Measurements from ENCODE around the gene PKMYT1. TPM values are rescaled to one million over a fixed set of nuclear protein-coding genes. Genes with fewer than 3 reads are reported as not detected.

PKMYT1 gene
- total RNA-seq, 1 donor from 2014 or later = 107 TPM

GRCh38 chr16:2966043-2966807 lies 14.0 kb downstream of the PKMYT1 start:
- H3K4me3 ChIP-seq (ENCODE audit: low read depth, low read length) = no peak overlapping the region
- DNase-seq (ENCODE audit: low read depth) = no peak
- no peak for TF ChIP-seq CTCF (conservative IDR thresholded peaks at IDR 0.05; ENCODE audit: low read depth, low read length)

- DNase-seq (ENCODE audit: low read depth) = no peak
- no peak for TF ChIP-seq CTCF (conservative IDR thresholded peaks at IDR 0.05; ENCODE audit: low read depth, low read length)
- peak overlapping the region; percentile 44 for H3K4me3 ChIP-seq (ENCODE audit: low read depth, low read length)
Observed at GRCh38 chr16:2964475-2965336, 15.5 kb downstream of the PKMYT1 start.

GRCh38 chr16:2963723-2964474 lies 16.3 kb downstream of the PKMYT1 start, which contains the start of gene KREMEN2:
Gene KREMEN2, plus strand, starts transcription at chr16:2964275. Its CDS starts 246 bp downstream, at chr16:2964521.
- no peak for DNase-seq (ENCODE audit: low read depth)
- no peak for TF ChIP-seq CTCF (conservative IDR thresholded peaks at IDR 0.05; ENCODE audit: low read depth, low read length)
- peak within 1 kb of the TSS; percentile 44 for H3K4me3 ChIP-seq (ENCODE audit: low read depth, low read length)

- TF ChIP-seq CTCF (conservative IDR thresholded peaks at IDR 0.05; ENCODE audit: low read depth, low read length) = no peak
- H3K4me3 ChIP-seq (ENCODE audit: low read depth, low read length) = peak overlapping the region; percentile 44
- DNase-seq (ENCODE audit: low read depth) = no peak
Observed at GRCh38 chr16:2963074-2963722, 17.0 kb downstream of the PKMYT1 start.

GRCh38 chr16:2962334-2963073 lies 17.7 kb downstream of the PKMYT1 start:
- DNase-seq (ENCODE audit: low read depth) = no peak

More at GRCh38 chr16:2962334-2963073, 17.7 kb downstream of the PKMYT1 start:
- H3K4me3 ChIP-seq (ENCODE audit: low read depth, low read length) = no peak overlapping the region
- TF ChIP-seq CTCF (conservative IDR thresholded peaks at IDR 0.05; ENCODE audit: low read depth, low read length) = no peak

Data from epithelial cell of proximal tubule (primary cell).